NCI-H1930 (cell line): Measurements from ENCODE around the gene MEX3B.

ENCODE experiments used
- DNase-seq, 2 experiments: peaks; one replicate each; lab custom pipeline; 2025; lab: John Stamatoyannopoulos, UW

MEX3B gene

GRCh38 chr15:82045892-82046665 is at the start of gene MEX3B:
Gene MEX3B, minus strand, starts transcription at chr15:82046018. Its CDS starts 313 bp downstream, at chr15:82045705.
- DNase-seq, result peak; percentile 82 to 87

- no peak for DNase-seq
These were observed 48.0 kb upstream of the MEX3B start for GRCh38 chr15:82093774-82094211.

- DNase-seq, result no peak
These were observed 47.5 kb upstream of the MEX3B start for GRCh38 chr15:82093325-82093724.

GRCh38 chr15:82091636-82092140 is 45.9 kb upstream of the MEX3B start:
- no peak for DNase-seq

- DNase-seq, result no peak
These were observed 40.6 kb upstream of the MEX3B start for GRCh38 chr15:82086243-82086995.

- DNase-seq, result no peak
These were observed 36.3 kb upstream of the MEX3B start for GRCh38 chr15:82081914-82082762.

GRCh38 chr15:82080774-82081173 is 35.0 kb upstream of the MEX3B start:
- DNase-seq, result no peak

- no peak for DNase-seq
These were observed 33.9 kb upstream of the MEX3B start for GRCh38 chr15:82079736-82080135.

- DNase-seq, result no peak
These were observed 28.8 kb upstream of the MEX3B start for GRCh38 chr15:82074610-82075009.

- DNase-seq, result no peak
These were observed 27.2 kb upstream of the MEX3B start for GRCh38 chr15:82072926-82073537.

GRCh38 chr15:82066455-82066854 is 20.6 kb upstream of the MEX3B start:
- DNase-seq, result no peak

GRCh38 chr15:82064824-82065223 is 19.0 kb upstream of the MEX3B start:
- DNase-seq, result no peak

GRCh38 chr15:82062479-82063454 is 16.9 kb upstream of the MEX3B start:
- no peak for DNase-seq

- DNase-seq, result no peak
These were observed 15.0 kb upstream of the MEX3B start for GRCh38 chr15:82060817-82061216.

GRCh38 chr15:82058517-82059204 is 12.8 kb upstream of the MEX3B start:
- DNase-seq, result no peak

- no peak for DNase-seq
These were observed 12.2 kb upstream of the MEX3B start for GRCh38 chr15:82058026-82058425.

GRCh38 chr15:82056958-82057823 is 11.4 kb upstream of the MEX3B start:
- no peak for DNase-seq

- DNase-seq, result no peak
These were observed 6.9 kb upstream of the MEX3B start for GRCh38 chr15:82052751-82053150.

GRCh38 chr15:82051664-82052063 is 5.8 kb upstream of the MEX3B start:
- DNase-seq, result no peak
